Kidney (tissue), 14 donors: ENCODE data around the gene TTC24. TPM values are rescaled to one million over a fixed set of nuclear protein-coding genes. Genes with fewer than 3 reads are reported as not detected.

Source experiments
- DNase-seq, 5 donors: peaks; one replicate each; pipeline ENCODE4 v3.0.0-alpha.2; 2013 to 2020
- FAIRE-seq: peaks from 2 replicates; lab custom pipeline; 2012; peaks lifted over from hg19 to GRCh38; lab: Jason Lieb, UNC
- H3K27ac ChIP-seq, 2 donors: one replicate each; pipeline ENCODE4 v1.7.0; 2013; ENCODE audit warnings: low read depth in 2 of 2, low read length in 2 of 2, inconsistent platforms in 1 of 2
- H3K27me3 ChIP-seq: one replicate; pipeline ENCODE4 v1.7.1; 2013; ENCODE audit warnings: low read length, inconsistent platforms; ENCODE audit not compliant: control insufficient read depth, insufficient read depth
- H3K36me3 ChIP-seq, 3 donors: one replicate each; pipeline versions ENCODE4 v1.7.0 to v1.7.1; 2013; ENCODE audit warnings: low read length in 3 of 3, control low read depth in 1 of 3, inconsistent platforms in 1 of 3; ENCODE audit not compliant: insufficient read depth in 3 of 3, control insufficient read depth in 2 of 3
- H3K4me1 ChIP-seq, 3 donors: one replicate each; pipeline versions ENCODE4 v1.7.0 to v1.7.1; 2013; ENCODE audit warnings: low read length in 3 of 3, inconsistent platforms in 1 of 3, low read depth in 1 of 3; ENCODE audit not compliant: control insufficient read depth in 2 of 3, insufficient read depth in 2 of 3
- H3K4me3 ChIP-seq, 3 donors: one replicate each; pipeline versions ENCODE4 v1.7.0 to v1.8.1; 2013; ENCODE audit warnings: low read length in 3 of 3, control low read depth in 1 of 3, inconsistent platforms in 1 of 3
- H3K9ac ChIP-seq, 3 donors: one replicate each; pipeline versions ENCODE4 v1.7.0 to v1.7.1; 2013; ENCODE audit warnings: low read length in 3 of 3, control low read depth in 1 of 3, inconsistent platforms in 1 of 3
- H3K9me3 ChIP-seq, 3 donors: one replicate each; pipeline versions ENCODE4 v1.7.0 to v1.7.1; 2013; ENCODE audit warnings: low read length in 3 of 3, control low read depth in 1 of 3, inconsistent platforms in 1 of 3; ENCODE audit not compliant: control insufficient read depth in 2 of 3, insufficient read depth in 1 of 3
- intact Hi-C: fragments of 100-400 bp; cut with DNase I; formaldehyde crosslinking; loops from one replicate; pipeline ENCODE4 v1.11.1; 2022
- polyA plus RNA-seq: library from polyadenylated mRNA; stranded (reverse); fragments of 350-450 nt; fragmentation: Illumina TruSeq; extraction: RNeasy Lipid Tissue Mini Kit (QIAGEN cat#74804); gene quantifications from one replicate; pipeline ENCODE4 v1.2.3, GENCODE V29; 2014; ENCODE audit warnings: low read depth, low replicate concordance; ENCODE audit not compliant: insufficient read depth
- total RNA-seq: library from RNA; stranded (reverse); fragmentation: NEBNext Ultra II Directional; extraction: Animal tissue kit (Norgen Biotek cat#: 25700); gene quantifications from one replicate; pipeline ENCODE4 v1.2.1, GENCODE V29; 2021
- TF ChIP-seq, protein P1 (sequence below): IDR thresholded peaks from 3 replicates; pipeline ENCODE4 v1.5.1; 2012; ENCODE audit warnings: mild to moderate bottlenecking, moderate library complexity, borderline replicate concordance; ENCODE audit not compliant: insufficient read depth; ENCODE audit errors: extremely low read depth
- donor health status: control.
- donor health status: control.
- donor health status: control.
- donor health status: control.
- donor health status: control.
- donor health status: DM: yes; HTN: yes; CAD: no.
- donor health status: Normal renal cell carcinoma (clear cell type).

The TTC24 gene
- total and polyA plus RNA-seq, 2 donors from 2014 or later = 0.57 TPM; not detected in 1

DNA sequence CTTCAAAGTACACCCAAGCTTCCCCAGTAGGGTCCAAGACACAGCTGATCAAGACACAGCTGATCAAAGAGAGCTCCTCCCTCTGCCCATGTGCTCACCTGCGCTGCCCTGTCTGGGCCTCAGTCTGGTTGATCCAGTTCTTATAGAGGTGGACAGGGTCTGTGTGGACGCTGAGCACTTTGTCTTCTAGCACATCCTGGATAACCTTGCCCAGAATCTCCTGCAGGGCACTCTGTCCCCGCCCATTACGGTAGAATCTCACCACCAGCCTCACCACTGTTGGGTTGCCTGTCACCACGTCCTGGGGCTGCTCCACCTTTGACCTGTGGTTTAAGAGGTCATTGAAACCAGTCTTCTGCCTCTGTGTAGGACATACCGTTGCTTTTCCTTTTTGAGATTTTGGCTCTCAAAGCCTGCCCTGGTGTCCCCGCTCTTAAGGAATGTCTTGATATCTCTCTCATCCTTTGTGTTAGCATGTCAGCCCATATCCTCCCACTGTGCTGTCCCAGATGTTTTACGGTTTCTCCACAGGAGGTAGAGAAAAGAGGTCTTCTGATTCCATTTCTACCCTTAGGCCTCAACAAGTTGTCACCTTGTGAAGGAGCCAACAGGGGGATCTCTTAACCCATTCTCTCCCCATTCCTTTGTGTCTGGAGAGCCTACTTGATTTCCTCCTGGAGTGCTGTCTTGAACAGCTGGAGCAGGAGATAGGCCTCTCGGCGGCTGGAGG is 40.6 kb upstream of the TTC24 start:
- DNase-seq = no peak

GRCh38 chr1:156539818-156540355 is 39.6 kb upstream of the TTC24 start:
- no peak overlapping the region for H3K4me3 ChIP-seq
- no peaks in the 10 kb centered on the region for H3K27me3 ChIP-seq
- intact Hi-C loops = no loop called here
- DNase-seq (no peak), FAIRE-seq (no peak)
- H3K4me1 ChIP-seq = no peaks in the 10 kb centered on the region
- no peak overlapping the region for H3K9ac ChIP-seq
- no peaks in the 10 kb centered on the region for H3K9me3 ChIP-seq
- no peak overlapping the region for H3K27ac ChIP-seq
- H3K36me3 ChIP-seq = peaks cover 0 to 2% (median 0%) of the 10 kb centered on the region in 3 donors
- TF ChIP-seq, protein P1, sequence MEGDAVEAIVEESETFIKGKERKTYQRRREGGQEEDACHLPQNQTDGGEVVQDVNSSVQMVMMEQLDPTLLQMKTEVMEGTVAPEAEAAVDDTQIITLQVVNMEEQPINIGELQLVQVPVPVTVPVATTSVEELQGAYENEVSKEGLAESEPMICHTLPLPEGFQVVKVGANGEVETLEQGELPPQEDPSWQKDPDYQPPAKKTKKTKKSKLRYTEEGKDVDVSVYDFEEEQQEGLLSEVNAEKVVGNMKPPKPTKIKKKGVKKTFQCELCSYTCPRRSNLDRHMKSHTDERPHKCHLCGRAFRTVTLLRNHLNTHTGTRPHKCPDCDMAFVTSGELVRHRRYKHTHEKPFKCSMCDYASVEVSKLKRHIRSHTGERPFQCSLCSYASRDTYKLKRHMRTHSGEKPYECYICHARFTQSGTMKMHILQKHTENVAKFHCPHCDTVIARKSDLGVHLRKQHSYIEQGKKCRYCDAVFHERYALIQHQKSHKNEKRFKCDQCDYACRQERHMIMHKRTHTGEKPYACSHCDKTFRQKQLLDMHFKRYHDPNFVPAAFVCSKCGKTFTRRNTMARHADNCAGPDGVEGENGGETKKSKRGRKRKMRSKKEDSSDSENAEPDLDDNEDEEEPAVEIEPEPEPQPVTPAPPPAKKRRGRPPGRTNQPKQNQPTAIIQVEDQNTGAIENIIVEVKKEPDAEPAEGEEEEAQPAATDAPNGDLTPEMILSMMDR = no peak

More for the DNA sequence above, 40.6 kb upstream of the TTC24 start:
- H3K4me1 ChIP-seq = no peaks in the 10 kb centered on the region
- FAIRE-seq = no peak
- H3K4me3 ChIP-seq = no peak overlapping the region
- H3K27ac ChIP-seq = no peak overlapping the region
- no peaks in the 10 kb centered on the region for H3K27me3 ChIP-seq
- intact Hi-C loops = no loop called here
- TF ChIP-seq, protein P1 = no peak
- no peak overlapping the region for H3K9ac ChIP-seq
- H3K9me3 ChIP-seq = no peaks in the 10 kb centered on the region
- H3K36me3 ChIP-seq = peaks cover 0 to 2% (median 0%) of the 10 kb centered on the region in 3 donors

- no peaks in the 10 kb centered on the region for H3K9me3 ChIP-seq
- H3K4me1 ChIP-seq = no peaks in the 10 kb centered on the region
- intact Hi-C loops = no loop called here
- H3K36me3 ChIP-seq = peaks cover 0 to 2% (median 0%) of the 10 kb centered on the region in 3 donors
- TF ChIP-seq, protein P1 = no peak
- no peak overlapping the region for H3K4me3 ChIP-seq
- DNase-seq (no peak), FAIRE-seq (no peak)
- no peaks in the 10 kb centered on the region for H3K27me3 ChIP-seq
- H3K27ac ChIP-seq = no peak overlapping the region
- H3K9ac ChIP-seq = no peak overlapping the region
Measured at GRCh38 chr1:156540955-156541354, 38.6 kb upstream of the TTC24 start.
